SH-SY5Y (cell line): Measurements from ENCODE around the gene MED13L.

Source experiments
- GATA2 ChIP-seq: IDR thresholded peaks from 2 replicates; pipeline ENCODE4 v1.6.1; 2011; ENCODE audit warnings: mild to moderate bottlenecking, low read depth, low read length
- GATA3 ChIP-seq: IDR thresholded peaks from 2 replicates; pipeline ENCODE4 v1.6.1; 2011; ENCODE audit warnings: low read depth, mild to moderate bottlenecking, low read length, moderate library complexity

MED13L gene

DNA sequence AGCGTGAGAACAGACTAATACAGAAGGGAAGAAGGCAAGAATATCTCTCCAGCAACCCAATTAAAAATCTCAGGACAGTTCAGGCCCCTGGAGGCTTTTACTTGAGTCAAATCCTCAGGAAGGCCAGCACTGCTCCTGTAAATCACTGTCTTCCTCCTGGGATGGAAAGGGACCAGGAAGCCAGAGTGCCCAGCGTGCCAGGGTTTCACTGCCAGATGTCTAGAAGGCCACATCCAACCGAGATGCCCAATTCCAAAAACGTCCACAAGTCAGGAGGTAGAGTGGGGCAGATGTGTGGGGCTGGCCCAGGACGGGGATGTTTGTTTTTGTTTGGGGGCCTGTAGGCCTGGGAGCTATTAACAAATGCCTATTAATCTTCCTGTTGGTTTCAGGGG, 332.0 kb downstream of the MED13L start:
- TF ChIP-seq GATA2 (no peak), GATA3 (no peak)

DNA sequence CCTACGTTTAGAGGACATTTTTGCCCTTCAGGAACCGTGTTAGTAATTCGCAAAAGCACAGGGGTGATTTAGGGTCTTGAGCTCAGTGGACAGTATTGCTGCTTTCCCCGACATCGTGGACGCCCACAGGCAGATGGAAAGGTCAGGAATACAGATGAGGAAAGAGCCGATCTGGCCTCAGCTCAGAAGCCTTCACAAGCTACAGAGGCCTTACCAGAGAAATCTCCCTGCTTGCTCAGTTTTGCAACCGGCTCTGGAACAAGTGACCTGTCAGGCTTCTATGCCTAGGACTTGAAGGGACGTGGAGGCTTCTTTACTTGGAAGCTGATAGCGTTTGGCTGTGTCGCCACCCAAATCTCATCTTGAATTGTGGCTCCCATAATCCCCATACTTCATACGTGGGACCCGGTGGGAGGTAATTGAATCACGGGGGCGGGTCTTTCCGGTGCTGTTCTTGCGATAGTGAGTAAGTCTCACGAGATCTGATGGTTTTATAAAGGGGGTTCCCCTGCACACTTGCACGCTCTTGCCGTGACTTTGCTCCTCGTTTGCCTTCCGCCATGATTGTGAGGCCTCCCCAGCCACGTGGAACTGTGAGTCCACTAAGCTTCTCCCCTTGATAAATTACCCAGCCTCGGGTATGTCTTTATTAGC, 332.5 kb downstream of the MED13L start:
- TF ChIP-seq GATA2 (no peak), GATA3 (no peak)

DNA sequence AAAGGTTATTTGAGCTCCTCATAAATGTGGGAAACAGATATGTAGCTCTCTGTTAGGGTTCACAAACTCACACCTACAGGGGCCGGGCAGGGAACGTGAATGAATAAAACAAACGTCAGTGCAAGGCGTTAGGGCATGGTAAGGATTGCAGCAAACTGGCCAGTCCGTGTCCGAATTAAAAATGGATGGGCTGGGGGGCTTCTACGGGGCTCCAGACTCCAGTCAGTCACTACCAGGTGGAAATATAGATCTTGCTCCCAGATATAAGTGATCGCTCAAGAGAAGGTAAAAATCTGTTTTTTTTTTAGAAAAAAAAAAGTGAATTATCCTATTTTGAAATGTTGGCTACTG, 333.1 kb downstream of the MED13L start:
- TF ChIP-seq GATA2 (no peak), GATA3 (no peak)

DNA sequence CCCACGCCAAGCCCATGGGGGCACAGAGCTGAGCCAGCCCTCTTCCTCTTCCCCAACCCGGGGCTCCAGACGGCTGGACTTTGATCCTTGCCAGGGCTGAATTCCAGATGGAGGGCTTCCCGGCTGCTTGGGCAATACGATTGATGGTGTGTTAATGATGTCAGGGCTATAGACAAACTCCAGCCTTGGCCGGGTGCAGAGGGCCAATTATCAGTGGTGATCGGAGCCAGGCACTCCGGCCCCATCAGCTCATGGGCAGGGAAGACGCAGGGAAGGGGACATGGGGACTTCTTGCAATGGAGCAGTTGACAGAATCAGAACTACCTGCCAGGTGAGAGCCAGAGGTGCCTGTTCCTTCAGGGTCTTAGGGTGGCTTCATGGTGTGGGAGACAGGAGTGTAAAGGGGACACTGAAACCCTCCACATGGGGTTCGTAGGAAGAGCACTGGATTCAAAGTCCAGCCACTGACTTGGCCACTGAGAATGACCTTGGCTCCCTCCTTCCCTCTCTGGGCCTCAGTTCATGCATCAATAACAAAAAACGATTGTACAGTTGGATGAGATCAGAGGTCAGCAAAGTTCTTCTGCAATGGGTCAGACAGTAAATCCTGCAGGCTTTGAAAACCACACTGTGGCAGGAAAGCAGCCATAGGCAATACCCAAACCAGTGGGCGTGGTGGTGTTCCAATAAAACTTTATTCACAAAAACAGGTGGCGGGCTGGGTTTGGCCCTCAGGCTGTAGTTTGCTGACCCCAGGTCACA, 333.7 kb downstream of the MED13L start:
- no peak for TF ChIP-seq GATA2
- no peak for TF ChIP-seq GATA3

DNA sequence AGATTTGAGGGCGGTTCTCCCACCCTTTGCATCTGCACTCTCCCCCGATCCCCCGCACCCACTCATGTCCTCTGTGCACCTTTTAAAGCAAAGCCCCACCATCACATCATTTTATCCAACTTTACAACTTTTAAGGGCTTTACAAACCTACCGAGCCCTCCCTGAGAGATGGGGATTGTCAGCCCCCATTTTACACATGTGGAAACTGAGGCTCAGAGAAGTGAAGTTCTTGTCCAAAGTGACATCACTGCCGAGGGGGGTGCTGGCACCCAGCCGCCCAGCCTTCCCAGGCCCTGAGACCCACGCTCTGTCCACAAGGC, 334.2 kb downstream of the MED13L start:
- TF ChIP-seq GATA3 (no peak), GATA2 (no peak)

DNA sequence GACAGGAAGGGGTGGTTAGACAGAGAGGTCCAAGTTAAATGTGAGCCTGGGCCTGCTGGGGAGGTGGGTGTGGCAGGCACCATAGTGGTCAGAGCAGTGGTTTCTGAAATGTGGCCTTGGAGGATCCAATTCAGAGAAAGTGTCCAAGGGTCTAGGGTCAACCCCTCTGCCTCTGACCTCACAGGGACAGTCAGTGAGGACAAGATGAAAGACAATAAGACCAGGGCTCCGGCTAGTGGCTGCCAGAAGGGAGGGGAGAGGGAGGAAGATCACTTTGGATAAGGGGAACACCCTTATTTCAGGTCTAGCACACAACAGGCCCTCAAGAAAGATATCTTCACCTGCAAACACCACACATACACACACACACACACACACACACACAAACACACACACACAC, 335.1 kb downstream of the MED13L start:
- TF ChIP-seq GATA3: no peak
- TF ChIP-seq GATA2: no peak

DNA sequence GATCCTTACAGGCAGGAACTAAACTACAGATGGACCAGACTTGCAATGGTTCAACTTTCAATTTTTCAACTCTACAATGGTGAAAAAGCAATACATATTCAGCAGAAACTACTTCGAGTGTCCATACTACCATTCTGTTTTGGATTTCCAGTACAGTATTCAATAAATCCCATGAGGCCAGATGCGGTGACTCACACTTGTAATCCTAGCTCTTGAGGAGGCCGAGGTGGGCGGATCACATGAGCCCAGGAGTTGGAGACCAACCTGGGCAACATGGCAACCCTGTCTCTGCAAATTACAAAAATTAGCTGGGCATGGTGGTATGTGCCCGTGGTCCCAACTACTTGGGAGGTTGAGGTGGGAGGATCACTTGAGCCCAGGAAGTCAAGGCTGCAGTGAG, 336.1 kb downstream of the MED13L start:
- TF ChIP-seq GATA2: no peak
- TF ChIP-seq GATA3: no peak

DNA sequence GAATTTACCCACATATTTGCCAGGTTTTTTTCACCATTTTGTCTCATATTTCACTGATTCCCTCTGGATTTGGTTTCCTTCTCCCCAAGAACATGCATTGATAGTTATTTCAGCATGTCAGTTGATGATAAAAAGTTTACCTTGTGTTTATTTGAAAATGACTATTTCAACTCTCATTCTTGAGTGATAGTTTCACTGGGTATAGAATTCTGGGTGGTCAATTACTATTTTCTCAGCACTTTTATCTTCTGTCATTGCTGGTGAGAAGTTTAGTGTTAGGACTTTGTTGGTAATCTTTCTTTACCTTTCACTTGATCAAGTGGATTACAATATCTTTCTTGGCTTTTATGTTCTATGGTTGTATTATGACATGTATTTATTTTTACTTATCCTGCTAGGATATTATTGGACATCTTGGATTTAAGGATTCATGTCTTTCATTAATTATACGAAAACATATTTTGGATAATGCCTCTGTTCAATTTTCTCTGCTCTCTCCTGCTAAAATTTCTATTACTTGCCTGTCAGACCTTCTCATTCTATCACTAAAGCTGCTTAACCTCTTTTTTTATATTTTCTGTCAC, 338.6 kb downstream of the MED13L start:
- TF ChIP-seq GATA3 (no peak), GATA2 (no peak)

DNA sequence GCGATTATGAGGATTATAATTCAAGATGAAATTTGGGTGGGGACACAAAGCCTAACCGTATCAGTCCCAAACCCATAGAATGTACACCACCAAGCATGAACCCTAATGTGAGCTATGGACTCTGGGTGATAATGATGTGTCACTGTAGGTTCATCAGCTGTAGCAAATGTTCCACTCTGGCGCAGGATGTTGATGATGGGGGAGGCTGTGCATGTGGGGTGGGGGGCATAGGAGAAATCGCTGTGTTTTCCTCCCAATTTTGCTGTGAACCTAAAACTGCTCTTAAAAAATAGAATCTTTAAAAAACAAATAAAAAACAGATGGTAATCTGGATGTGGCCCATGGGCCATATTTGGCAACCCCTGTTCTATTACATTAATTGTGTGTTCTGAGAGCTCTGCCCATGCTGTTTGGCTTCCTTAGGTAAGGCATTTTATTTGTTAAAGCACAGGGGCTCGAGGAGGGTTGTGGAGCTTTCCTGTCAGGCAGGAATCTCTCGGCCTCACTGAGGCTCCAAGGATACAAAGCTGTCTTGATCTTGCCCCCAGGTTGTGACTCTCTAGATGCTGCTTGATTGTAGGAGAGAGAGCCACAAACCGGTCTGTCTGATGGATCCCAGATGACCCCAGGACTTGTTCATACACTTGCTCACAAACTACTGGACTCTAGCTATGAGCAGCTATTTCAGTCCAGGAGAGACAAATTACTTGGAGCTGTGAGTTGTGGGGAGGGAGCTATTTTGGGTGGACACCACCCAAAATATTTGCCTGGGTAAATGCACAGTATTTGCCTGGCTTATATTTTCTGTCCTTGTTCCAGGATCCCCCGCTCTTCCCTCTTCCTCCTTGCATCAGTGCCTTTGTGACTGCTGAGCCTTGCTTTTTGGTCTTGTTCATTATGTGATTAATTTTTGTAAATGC, 340.2 kb downstream of the MED13L start:
- TF ChIP-seq GATA2 (no peak), GATA3 (no peak)

DNA sequence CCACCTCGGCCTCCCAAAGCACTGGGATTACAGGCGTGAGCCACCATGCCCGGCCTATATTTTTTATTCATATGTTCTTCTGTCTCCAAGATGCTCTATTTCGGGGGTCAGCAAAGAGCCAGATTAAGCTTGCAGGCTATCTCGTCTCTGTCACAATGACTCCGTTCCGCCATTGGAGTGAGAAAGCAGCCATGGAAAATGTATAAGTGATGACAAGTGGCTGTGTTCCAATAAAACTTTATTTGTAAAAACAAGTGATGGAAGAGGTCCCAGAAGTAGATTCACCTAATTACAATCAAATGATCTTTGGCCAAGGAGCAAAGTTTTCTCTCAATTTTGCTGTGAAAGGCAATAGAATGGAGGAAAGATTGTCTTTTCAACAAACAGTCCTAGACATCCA, 342.6 kb downstream of the MED13L start:
- TF ChIP-seq GATA2 (no peak), GATA3 (no peak)

DNA sequence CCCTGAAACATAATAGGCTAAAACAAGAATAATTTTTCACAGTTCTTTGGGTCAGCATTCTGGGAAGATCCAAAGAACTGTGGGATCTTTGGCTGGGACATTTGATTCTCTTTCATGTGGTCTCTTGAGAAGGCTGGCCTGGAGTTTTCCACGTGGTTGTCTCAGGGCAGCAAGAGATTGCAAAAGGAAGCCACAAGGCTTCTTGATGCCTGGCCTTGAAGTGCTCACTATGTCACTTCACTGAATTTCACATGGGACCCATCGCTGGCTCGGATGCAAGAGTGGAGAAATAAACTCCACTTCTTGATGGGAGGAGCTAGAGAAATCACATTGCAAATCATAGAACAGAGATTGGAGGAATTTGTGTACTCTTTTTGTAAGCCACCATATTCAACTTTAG, 343.4 kb downstream of the MED13L start:
- TF ChIP-seq GATA3: no peak
- TF ChIP-seq GATA2: no peak

DNA sequence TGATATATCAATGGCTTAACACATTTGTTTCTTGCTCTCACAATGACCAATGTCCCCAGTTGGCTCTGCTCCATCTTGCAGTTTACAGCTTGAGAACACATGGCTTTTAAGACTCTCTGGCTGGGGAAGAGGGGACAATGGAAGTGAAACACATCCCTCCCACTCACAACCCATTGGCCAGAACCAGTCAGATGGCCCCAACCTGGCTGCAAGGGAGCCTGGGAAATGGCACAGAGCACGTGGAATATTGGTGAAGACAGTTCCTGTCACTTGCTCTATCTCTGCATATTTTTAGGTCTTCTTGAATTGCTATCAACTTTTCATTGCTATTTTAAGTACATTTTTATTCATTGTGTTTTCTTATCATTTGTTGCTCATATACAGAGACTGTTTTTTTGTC, 345.4 kb downstream of the MED13L start:
- TF ChIP-seq GATA2 (no peak), GATA3 (no peak)

DNA sequence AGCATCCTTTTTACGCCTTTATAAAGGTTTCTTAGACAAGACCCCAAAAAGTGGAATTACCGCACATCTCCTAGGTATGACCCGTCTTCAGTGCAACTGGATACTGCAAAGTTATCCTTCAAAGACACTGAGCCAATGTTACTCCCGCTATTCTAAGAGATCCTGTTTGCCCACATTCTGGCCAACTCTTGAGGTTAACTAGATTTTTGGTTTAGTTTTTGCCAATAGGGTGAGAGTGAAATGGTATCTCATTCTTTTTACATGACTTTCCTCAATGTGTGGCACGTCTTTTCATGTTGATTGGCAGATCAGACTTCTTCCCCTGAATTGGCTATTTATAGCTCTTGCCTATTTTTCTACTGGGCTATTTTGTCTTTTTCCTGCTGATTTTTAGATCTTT, 347.2 kb downstream of the MED13L start:
- TF ChIP-seq GATA3 (no peak), GATA2 (no peak)

DNA sequence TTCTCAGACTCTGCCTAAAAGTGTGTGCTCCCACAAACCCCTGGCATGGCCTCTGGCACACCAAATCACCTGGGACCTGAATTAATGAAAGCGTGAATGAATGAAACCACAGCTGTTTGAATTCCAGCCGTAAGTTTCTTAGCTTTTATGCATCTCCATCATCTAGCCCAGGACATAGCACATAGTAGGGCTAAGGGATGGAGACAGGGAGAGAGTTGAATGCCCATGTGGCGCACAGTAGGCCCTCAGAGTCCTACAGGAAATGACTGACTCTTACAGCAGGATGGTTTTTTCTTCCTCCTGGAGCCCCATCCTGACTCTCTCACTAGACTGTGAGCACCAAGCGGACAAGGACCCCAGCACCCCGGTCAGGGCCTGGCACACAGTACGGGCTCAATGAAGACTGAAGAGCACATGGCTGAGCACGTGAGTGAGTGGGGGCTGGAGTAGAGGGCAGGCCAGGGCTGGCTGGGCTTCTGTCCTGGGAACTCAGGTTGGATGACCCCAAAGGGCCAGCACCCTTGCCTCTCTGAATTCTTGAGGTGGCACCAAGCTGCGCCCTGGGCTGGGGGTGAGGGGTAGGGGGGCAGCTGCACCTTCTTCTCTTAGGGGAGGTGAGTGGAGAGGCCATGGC, 351.3 kb downstream of the MED13L start:
- TF ChIP-seq GATA2 (no peak), GATA3 (no peak)
